Right lobe of liver (tissue), 6 donors: ENCODE results near the gene NLN. TPM values are rescaled to one million over a fixed set of nuclear protein-coding genes. Genes with fewer than 3 reads are reported as not detected.
"Not testable (repeated sequence)": the region's sequence is repeated elsewhere in the genome, so short reads cannot be mapped to it uniquely, and the experiment has no call there.

ENCODE experiments used
- ATAC-seq, 4 donors: fragments of 200-7000 bp; cut with Tn5 transposase; one replicate each; pipeline ENCODE4 v1.9.1; 2020; ENCODE audit warnings: mild to moderate bottlenecking in 4 of 4, moderate library complexity in 4 of 4
- DNase-seq, 3 donors: peaks; one replicate each; pipeline ENCODE4 v3.0.0-alpha.2; 2020
- H3K27ac ChIP-seq, 3 donors: fragments of 200-600 bp; one replicate each; pipeline ENCODE4 v1.8.0; 2022
- H3K27me3 ChIP-seq, 2 donors: fragments of 200-600 bp; one replicate each; pipeline ENCODE4 v1.8.0; 2022
- H3K36me3 ChIP-seq, 4 donors: fragments of 200-600 bp; sonication (generic) in 1 of 4; one replicate each; pipeline versions ENCODE4 v1.5.1 to v1.8.0; 2017 to 2022; ENCODE audit warnings: control low read depth in 1 of 4
- H3K4me1 ChIP-seq, 4 donors: fragments of 200-600 bp; sonication (generic) in 1 of 4; one replicate each; pipeline versions ENCODE4 v1.5.1 to v1.8.0; 2017 to 2022; ENCODE audit warnings: control low read depth in 1 of 4
- H3K4me3 ChIP-seq, 3 donors: fragments of 200-600 bp; one replicate each; pipeline ENCODE4 v1.8.0; 2022
- H3K9me3 ChIP-seq, 4 donors: fragments of 200-600 bp; sonication (generic) in 1 of 4; one replicate each; pipeline versions ENCODE4 v1.5.1 to v1.8.0; 2017 to 2022; ENCODE audit warnings: control low read depth in 1 of 4
- CTCF ChIP-seq, 4 donors: fragments of 200-600 bp in 3 of 4; fragments of 450-650 bp in 1 of 4; IDR thresholded peaks; one replicate each; pipeline versions ENCODE4 v1.5.1 to v1.8.0; 2016 to 2022; ENCODE audit warnings: antibody characterized with exemption in 4 of 4, mild to moderate bottlenecking in 2 of 4
- POLR2A ChIP-seq: fragments of 450-650 bp; IDR thresholded peaks from one replicate; pipeline ENCODE4 v1.6.1; 2017; ENCODE audit warnings: antibody characterized with exemption, mild to moderate bottlenecking
- WGBS: methylation state at CpG from one replicate; pipeline ENCODE4 v1.1.6; 2018; ENCODE audit warnings: low coverage, low lambda C conversion rate; ENCODE audit not compliant: insufficient coverage; ENCODE audit errors: missing lambda C conversion rate; 5-methylcytosine and 5-hydroxymethylcytosine counted together
- intact Hi-C, 2 donors: fragments of 100-400 bp; cut with DNase I; formaldehyde crosslinking; loops; one replicate each; pipeline versions ENCODE4 v1.11.2 to v1.14.1; 2022
- total RNA-seq, 6 experiments: library from RNA; depleted of rRNA in 2 of 6; stranded (reverse); fragments of >200 nt in 2 of 6; fragmentation: NEBNext Ultra II Directional in 3 of 6; extraction: Animal tissue kit (Norgen Biotek cat#: 25700) in 3 of 6; gene quantifications; one replicate each; pipeline versions ENCODE4 v1.1.0 to v1.2.4, GENCODE V29; 2016 to 2023
- donor health status: DM: no; HTN: yes; CAD: no.
- donor health status: DM: no; HTN: no; CAD: no.
- donor health status: DM: no; HTN: no; CAD: no.
- donor health status: DM: no; HTN: yes; CAD: no.
- donor health status: DM: no; HTN: yes; CAD: no.

NLN gene
- total RNA-seq, 6 experiments from 2014 or later, result 28.3 to 68.2 (median 36.7) TPM

GRCh38 chr5:65769539-65769938 is 47.5 kb downstream of the NLN start:
- no peak for ATAC-seq
- TF ChIP-seq CTCF (IDR thresholded peaks at IDR 0.05), result no peak
- no peak for TF ChIP-seq POLR2A

DNA sequence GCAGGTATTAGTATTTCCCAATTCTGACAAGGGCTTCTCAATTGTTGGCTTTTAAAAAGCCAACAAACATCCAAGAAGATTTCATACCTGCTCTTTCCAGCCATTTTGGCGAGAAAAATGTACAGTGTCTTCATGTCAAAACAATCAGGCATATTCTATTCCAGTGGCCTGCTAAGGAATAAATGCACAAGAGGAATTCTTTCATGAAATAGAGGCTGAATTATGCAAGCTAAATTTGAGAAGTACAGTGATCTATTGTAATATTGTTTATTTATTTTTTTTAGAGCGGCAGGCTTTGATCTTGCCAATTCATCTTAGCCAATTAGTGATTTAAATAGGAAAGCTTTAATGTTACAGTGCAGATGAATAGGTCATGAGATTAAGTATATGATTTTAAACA is 49.3 kb downstream of the NLN start:
- WGBS, result 93% methylated on average over 2 of the region's 2 CpGs
- no peak overlapping the region for H3K4me3 ChIP-seq
- DNase-seq, result no peak
- peaks cover 0 to 7% (median 3%) of the 10 kb centered on the region in 4 donors for H3K4me1 ChIP-seq
- intact Hi-C loops, result no loop called here
- ATAC-seq, result no peak
- no peak for TF ChIP-seq CTCF (IDR thresholded peaks at IDR 0.05)
- TF ChIP-seq POLR2A, result no peak
- no peaks in the 10 kb centered on the region for H3K27me3 ChIP-seq
- H3K36me3 ChIP-seq, result no peaks in the 10 kb centered on the region
- no peaks in the 10 kb centered on the region for H3K9me3 ChIP-seq
- no peak overlapping the region for H3K27ac ChIP-seq

More at GRCh38 chr5:65769539-65769938, 47.5 kb downstream of the NLN start:
- intact Hi-C loops, result no loop called here
- H3K27ac ChIP-seq, result no peak overlapping the region
- no peaks in the 10 kb centered on the region for H3K27me3 ChIP-seq
- H3K36me3 ChIP-seq, result no peaks in the 10 kb centered on the region
- WGBS, result 50% methylated on average over 1 of the region's 1 CpG
- no peak for DNase-seq
- peaks cover 0 to 7% (median 3%) of the 10 kb centered on the region in 4 donors for H3K4me1 ChIP-seq
- no peak overlapping the region for H3K4me3 ChIP-seq
- no peaks in the 10 kb centered on the region for H3K9me3 ChIP-seq

DNA sequence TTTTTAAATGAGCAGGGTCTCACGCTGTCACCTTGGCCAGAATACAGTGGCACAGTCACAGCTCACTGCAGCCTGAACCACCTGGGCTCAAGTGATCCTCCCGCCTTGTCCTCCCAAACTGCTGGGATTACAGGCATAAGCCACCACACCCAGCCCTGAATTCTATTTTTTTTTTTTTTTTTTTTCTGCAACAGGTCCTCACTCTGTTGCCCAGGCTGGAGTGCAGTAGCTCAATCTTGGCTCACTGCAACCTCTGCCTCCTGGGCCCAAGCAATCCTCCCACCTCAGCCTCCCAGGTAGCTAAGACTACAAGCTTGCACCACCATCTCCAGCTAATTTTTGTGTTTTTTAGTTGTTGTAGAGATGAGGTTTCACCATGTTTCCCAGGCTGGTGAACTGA is 51.0 kb downstream of the NLN start:
- H3K4me3 ChIP-seq, intact Hi-C loops, H3K27ac ChIP-seq, ATAC-seq, DNase-seq, H3K27me3 ChIP-seq, H3K9me3 ChIP-seq, H3K36me3 ChIP-seq, H3K4me1 ChIP-seq: not testable (repeated sequence)
- WGBS, result 93% methylated on average over 2 of the region's 2 CpGs

DNA sequence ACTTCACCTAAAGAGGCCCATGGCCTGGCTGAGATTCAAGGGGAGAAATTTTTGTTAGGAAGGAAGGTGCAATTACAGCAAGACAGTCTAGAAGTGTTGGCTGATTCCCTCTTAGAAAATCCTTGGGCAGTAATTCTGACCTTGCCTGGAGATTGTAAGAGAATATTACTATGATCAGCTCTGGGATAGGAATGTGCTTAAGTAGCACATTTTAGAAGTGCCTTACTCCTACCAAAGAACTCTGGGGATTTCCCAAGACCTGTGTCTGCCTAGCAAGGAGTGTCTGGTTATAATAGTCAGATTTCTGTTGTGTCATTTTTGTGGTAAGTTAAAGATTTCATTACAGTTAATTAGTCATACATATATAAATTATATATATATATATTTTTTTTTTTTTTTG is 52.3 kb downstream of the NLN start:
- Histone ChIP-seq H3K4me1 (no peaks in the 10 kb centered on the region), H3K9me3 (no peaks in the 10 kb centered on the region), H3K36me3 (peaks cover 0 to 5% (median 0%) of the 10 kb centered on the region in 4 donors), H3K27me3 (no peaks in the 10 kb centered on the region), H3K4me3 (no peak overlapping the region), H3K27ac (no peak overlapping the region)
- ATAC-seq, result peak in 1 of 4 donors; percentile 32
- DNase-seq, result no peak
- TF ChIP-seq CTCF (IDR thresholded peaks at IDR 0.05) (no peak), POLR2A (no peak)
- intact Hi-C loops, result no loop called here

- peaks cover 0 to 9% (median 0%) of the 10 kb centered on the region in 4 donors for H3K36me3 ChIP-seq
- DNase-seq (no peak), ATAC-seq (peak in 2 of 4 donors; percentile 24 to 39)
- H3K4me3 ChIP-seq, result no peak overlapping the region
- H3K27ac ChIP-seq, result no peak overlapping the region
- H3K4me1 ChIP-seq, result no peaks in the 10 kb centered on the region
- no peaks in the 10 kb centered on the region for H3K9me3 ChIP-seq
- intact Hi-C loops, result no loop called here
- TF ChIP-seq POLR2A (no peak), CTCF (IDR thresholded peaks at IDR 0.05) (no peak)
- 100% methylated on average over 1 of the region's 2 CpGs for WGBS
- H3K27me3 ChIP-seq, result no peaks in the 10 kb centered on the region
Observed at GRCh38 chr5:65775476-65775875, 53.5 kb downstream of the NLN start.
